Neural crest cell (in vitro differentiated cells): ENCODE results near the gene RPEL1. TPM values are rescaled to one million over a fixed set of nuclear protein-coding genes. Genes with fewer than 3 reads are reported as not detected.
"Not testable (repeated sequence)": the region's sequence is repeated elsewhere in the genome, so short reads cannot be mapped to it uniquely, and the experiment has no call there.

Experiments used
- DNase-seq: peaks from one replicate; pipeline ENCODE4 v3.0.0; 2021; ENCODE audit warnings: low read depth, mixed read lengths, low spot score
- H3K27ac Mint-ChIP-seq: one replicate; pipeline ENCODE4 v1.8.0; 2021; ENCODE audit warnings: mild to moderate bottlenecking, mixed read lengths; ENCODE audit not compliant: unreplicated experiment
- H3K27me3 Mint-ChIP-seq: 2 replicates; pipeline ENCODE4 v1.8.0; 2021; ENCODE audit warnings: low read depth, mild to moderate bottlenecking, mixed read lengths
- H3K36me3 Mint-ChIP-seq: 2 replicates; pipeline ENCODE4 v1.8.0; 2021; ENCODE audit warnings: low read depth, mild to moderate bottlenecking, mixed read lengths
- H3K4me1 Mint-ChIP-seq: 2 replicates; pipeline ENCODE4 v1.8.0; 2021; ENCODE audit warnings: mixed read lengths
- H3K4me3 Mint-ChIP-seq: one replicate; pipeline ENCODE4 v1.8.0; 2021; ENCODE audit warnings: mild to moderate bottlenecking, mixed read lengths
- H3K9me3 Mint-ChIP-seq: 2 replicates; pipeline ENCODE4 v1.8.0; 2021; ENCODE audit warnings: mixed read lengths
- total RNA-seq: library from RNA; stranded (reverse); gene quantifications from 2 replicates; pipeline ENCODE4 v1.2.1, GENCODE V29; 2021
- TF ChIP-seq, protein P1 (sequence below): fragments of 200-600 bp; sonication (generic); conservative IDR thresholded peaks from 2 replicates; pipeline ENCODE4 v1.5.0; 2021; ENCODE audit warnings: antibody characterized with exemption, mild to moderate bottlenecking

The RPEL1 gene
- total RNA-seq, 1 donor from 2014 or later = not detected

DNA sequence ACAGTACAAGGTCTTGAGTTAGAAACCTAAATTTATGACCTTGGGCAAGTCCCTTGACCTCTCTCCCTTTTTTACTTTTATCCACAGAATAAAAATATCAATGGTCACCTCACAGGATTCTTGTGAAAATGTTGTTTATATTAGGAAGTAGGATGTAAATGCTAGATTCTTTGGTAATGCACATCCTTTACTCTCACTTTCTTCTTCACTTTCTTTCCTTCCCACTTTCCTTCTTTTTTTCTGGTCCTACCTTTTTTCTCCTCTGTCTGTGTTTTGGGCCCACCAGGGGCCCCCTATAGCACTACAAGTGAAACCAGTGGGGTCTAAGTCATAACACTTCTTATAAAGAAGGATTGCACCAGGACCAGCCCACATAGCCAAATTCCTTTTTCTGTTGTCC, 12.1 kb downstream of the RPEL1 start:
- H3K27ac Mint-ChIP-seq = no peak overlapping the region

DNA sequence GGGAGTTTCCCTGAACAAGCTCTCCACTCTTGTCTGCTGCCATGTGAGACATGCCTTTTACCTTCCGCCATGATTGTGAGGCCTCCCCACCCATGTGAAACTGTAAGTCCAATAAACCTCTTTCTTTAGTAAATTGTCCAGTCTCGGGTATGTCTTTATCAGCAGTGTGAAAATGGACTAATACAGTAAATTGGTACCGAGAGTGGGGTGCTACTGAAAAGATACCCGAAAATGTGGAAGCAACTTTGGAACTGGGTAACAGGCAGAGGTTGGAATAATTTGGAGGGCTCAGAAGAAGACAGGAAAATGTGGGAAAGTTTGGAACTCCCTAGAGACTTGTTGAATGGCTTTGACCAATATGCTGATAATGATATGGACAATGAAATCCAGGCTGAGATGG, 13.2 kb downstream of the RPEL1 start:
- H3K4me3 Mint-ChIP-seq, DNase-seq, H3K27ac Mint-ChIP-seq, H3K36me3 Mint-ChIP-seq, H3K4me1 Mint-ChIP-seq: not testable (repeated sequence)
- H3K9me3 Mint-ChIP-seq = peaks cover 19% of the 10 kb centered on the region
- peaks cover 11% of the 10 kb centered on the region for H3K27me3 Mint-ChIP-seq

More for the DNA sequence above, 12.1 kb downstream of the RPEL1 start:
- H3K9me3 Mint-ChIP-seq = peaks cover 19% of the 10 kb centered on the region
- H3K4me3 Mint-ChIP-seq = no peak overlapping the region
- H3K4me1 Mint-ChIP-seq = no peaks in the 10 kb centered on the region
- H3K36me3 Mint-ChIP-seq = peaks cover 6% of the 10 kb centered on the region
- peaks cover 5% of the 10 kb centered on the region for H3K27me3 Mint-ChIP-seq
- TF ChIP-seq, protein P1, sequence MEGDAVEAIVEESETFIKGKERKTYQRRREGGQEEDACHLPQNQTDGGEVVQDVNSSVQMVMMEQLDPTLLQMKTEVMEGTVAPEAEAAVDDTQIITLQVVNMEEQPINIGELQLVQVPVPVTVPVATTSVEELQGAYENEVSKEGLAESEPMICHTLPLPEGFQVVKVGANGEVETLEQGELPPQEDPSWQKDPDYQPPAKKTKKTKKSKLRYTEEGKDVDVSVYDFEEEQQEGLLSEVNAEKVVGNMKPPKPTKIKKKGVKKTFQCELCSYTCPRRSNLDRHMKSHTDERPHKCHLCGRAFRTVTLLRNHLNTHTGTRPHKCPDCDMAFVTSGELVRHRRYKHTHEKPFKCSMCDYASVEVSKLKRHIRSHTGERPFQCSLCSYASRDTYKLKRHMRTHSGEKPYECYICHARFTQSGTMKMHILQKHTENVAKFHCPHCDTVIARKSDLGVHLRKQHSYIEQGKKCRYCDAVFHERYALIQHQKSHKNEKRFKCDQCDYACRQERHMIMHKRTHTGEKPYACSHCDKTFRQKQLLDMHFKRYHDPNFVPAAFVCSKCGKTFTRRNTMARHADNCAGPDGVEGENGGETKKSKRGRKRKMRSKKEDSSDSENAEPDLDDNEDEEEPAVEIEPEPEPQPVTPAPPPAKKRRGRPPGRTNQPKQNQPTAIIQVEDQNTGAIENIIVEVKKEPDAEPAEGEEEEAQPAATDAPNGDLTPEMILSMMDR = no peak
- DNase-seq = no peak

DNA sequence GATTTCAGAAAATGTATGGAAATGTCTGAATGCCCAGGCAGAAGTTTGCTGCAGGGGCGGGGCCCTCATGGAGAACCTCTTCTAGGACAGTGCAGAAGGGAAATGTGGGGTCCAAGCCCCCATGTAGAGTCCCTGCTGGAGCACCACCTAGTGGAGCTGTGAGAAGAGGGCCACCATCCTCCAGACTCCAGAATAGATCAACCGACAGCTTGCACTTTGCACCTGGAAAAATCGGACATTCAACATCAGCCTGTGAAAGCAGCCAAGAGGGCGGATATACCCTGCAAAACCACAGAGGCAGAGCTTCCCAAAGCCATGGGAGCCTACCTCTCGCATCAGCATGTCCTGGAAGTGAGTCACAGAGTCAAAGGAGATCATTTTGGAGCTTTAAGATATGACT, 14.3 kb downstream of the RPEL1 start:
- Mint-ChIP-seq H3K36me3 (peaks cover 6% of the 10 kb centered on the region), H3K9me3 (peaks cover 19% of the 10 kb centered on the region), H3K27me3 (peaks cover 14% of the 10 kb centered on the region), H3K4me1 (no peaks in the 10 kb centered on the region), H3K27ac (no peak overlapping the region), H3K4me3 (no peak overlapping the region)
- no peak for DNase-seq
- TF ChIP-seq, protein P1 = no peak

DNA sequence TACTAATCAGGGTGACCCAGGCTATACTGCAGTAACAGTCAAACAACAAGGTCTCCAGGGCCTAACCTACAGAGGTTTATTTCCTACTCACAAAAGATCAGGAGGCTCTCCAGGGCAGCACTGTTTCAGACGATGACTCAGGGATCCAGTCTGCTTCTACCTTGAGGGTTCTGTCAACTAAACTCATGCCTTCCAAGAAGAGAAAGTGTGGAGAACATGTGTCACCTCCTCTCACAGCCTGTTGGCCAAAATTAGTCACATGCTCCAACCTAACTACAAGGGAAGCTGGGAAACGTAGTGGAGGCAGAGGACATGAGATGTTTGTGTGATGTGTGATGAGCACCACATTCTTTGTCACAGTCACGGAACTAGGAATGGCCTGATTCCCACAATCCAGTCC, 16.5 kb downstream of the RPEL1 start:
- peaks cover 19% of the 10 kb centered on the region for H3K9me3 Mint-ChIP-seq
- H3K4me3 Mint-ChIP-seq = no peak overlapping the region
- no peaks in the 10 kb centered on the region for H3K4me1 Mint-ChIP-seq
- H3K27me3 Mint-ChIP-seq = peaks cover 30% of the 10 kb centered on the region
- H3K36me3 Mint-ChIP-seq = peaks cover 6% of the 10 kb centered on the region
- no peak overlapping the region for H3K27ac Mint-ChIP-seq
- TF ChIP-seq, protein P1 = no peak
- no peak for DNase-seq

DNA sequence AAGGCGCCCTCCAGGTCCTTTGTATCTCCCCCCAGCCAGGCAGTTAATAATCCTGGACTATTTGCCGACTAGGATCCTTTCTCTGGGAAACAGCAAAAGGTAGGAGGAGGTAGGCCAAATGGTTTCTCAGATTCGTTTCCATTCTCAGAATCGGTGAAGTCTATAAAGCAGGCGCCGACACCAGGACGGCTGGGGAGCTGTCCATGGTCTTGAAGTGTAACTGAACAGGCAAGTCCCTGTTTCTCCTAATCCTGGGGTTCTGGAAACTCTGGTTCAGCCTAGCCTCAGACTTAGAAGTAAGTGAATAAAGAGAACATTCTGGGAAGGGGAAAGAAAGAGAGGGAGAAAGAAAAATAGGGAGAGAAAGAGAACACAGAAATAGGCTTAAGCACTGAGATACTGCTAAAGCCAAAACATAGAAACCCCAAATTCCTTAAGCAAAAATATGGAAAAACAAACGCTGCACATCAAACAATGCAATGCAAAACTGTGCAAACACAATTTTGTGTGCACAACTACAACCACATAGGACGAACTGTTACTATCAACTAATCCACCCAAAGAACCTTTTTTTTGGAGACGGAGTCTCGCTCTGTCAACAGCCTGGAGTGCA, 20.1 kb downstream of the RPEL1 start:
- Mint-ChIP-seq H3K4me3 (no peak overlapping the region), H3K9me3 (peaks cover 5% of the 10 kb centered on the region), H3K36me3 (peaks cover 2% of the 10 kb centered on the region), H3K27me3 (peaks cover 44% of the 10 kb centered on the region), H3K27ac (no peak overlapping the region), H3K4me1 (no peaks in the 10 kb centered on the region)
- peak; percentile 72 for DNase-seq
- TF ChIP-seq, protein P1 = no peak

DNA sequence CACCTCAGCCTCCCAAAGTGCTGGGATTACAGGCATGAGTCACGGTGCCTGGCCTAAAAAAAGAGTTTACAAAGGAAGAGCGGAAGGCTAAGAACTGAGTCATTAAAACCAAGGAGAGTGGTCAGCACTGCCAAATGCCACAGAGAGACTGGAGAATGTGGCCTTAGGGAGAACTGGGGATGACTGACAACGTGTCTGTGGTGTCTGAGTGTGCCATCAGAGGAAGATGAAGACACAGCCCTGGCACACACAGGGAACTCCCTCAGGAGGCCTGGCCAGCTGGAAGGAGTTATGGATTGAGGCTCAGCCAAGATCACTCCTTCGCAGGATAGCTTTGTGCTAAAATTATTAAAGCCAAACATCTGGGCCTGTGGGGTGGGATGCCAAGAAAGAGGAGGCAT, 27.4 kb downstream of the RPEL1 start:
- Mint-ChIP-seq H3K4me3 (no peak overlapping the region), H3K9me3 (no peaks in the 10 kb centered on the region), H3K27me3 (peaks cover 56% of the 10 kb centered on the region), H3K4me1 (no peaks in the 10 kb centered on the region), H3K36me3 (no peaks in the 10 kb centered on the region), H3K27ac (no peak overlapping the region)
- TF ChIP-seq, protein P1 = no peak
- no peak for DNase-seq
